Frontal cortex (tissue), 4 donors: ENCODE measurements around the gene IRAK2. TPM values are rescaled to one million over a fixed set of nuclear protein-coding genes. Genes with fewer than 3 reads are reported as not detected.
A peak's percentile ranks its signal among the peaks of the same experiment; 100 is the strongest.

ENCODE experiments used
- DNase-seq, 2 donors: peaks; one replicate each; pipeline ENCODE4 v3.0.0; 2012; ENCODE audit warnings: low spot score in 2 of 2
- FAIRE-seq: peaks from 2 replicates; lab custom pipeline; 2012; peaks lifted over from hg19 to GRCh38; lab: Jason Lieb, UNC
- total RNA-seq: library from RNA; depleted of rRNA; stranded (reverse); fragments of >200 nt; gene quantifications from one replicate; pipeline ENCODE4 v1.2.3, GENCODE V29; 2014
- donor health status: control.
- donor health status: control.
- donor health status: control.

IRAK2 gene
- total RNA-seq, 1 donor from 2014 or later: 3.3 TPM

- no peak for DNase-seq
- FAIRE-seq: no peak
Measured at GRCh38 chr3:10277115-10277625, 112.5 kb downstream of the IRAK2 start.

- no peak for FAIRE-seq
- no peak for DNase-seq
Measured at GRCh38 chr3:10278501-10278900, 113.8 kb downstream of the IRAK2 start.

- DNase-seq (no peak), FAIRE-seq (no peak)
Measured at GRCh38 chr3:10279384-10280176, 114.9 kb downstream of the IRAK2 start.

- FAIRE-seq (no peak), DNase-seq (no peak)
Measured at GRCh38 chr3:10280177-10280529, 115.4 kb downstream of the IRAK2 start.

GRCh38 chr3:10280571-10280970 is 115.9 kb downstream of the IRAK2 start:
- no peak for DNase-seq
- FAIRE-seq: no peak

- DNase-seq (no peak), FAIRE-seq (no peak)
Measured at GRCh38 chr3:10281951-10282350, 117.2 kb downstream of the IRAK2 start.

GRCh38 chr3:10283638-10284037 is 118.9 kb downstream of the IRAK2 start:
- no peak for DNase-seq
- FAIRE-seq: no peak

- DNase-seq: no peak
Measured at GRCh38 chr3:10284496-10284895, 119.8 kb downstream of the IRAK2 start.

GRCh38 chr3:10285272-10286132 is 120.8 kb downstream of the IRAK2 start:
- DNase-seq: no peak

More at GRCh38 chr3:10284496-10284895, 119.8 kb downstream of the IRAK2 start:
- FAIRE-seq: no peak

GRCh38 chr3:10286133-10286524 is 121.4 kb downstream of the IRAK2 start:
- DNase-seq (no peak), FAIRE-seq (no peak)

More at GRCh38 chr3:10285272-10286132, 120.8 kb downstream of the IRAK2 start:
- FAIRE-seq: no peak

- peak in 1 of 2 donors; percentile 57 for DNase-seq
- no peak for FAIRE-seq
Measured at GRCh38 chr3:10286596-10287295, 122.0 kb downstream of the IRAK2 start.

- DNase-seq (no peak), FAIRE-seq (no peak)
Measured at GRCh38 chr3:10287936-10288574, 123.3 kb downstream of the IRAK2 start.

GRCh38 chr3:10288575-10288960 is 123.8 kb downstream of the IRAK2 start:
- no peak for FAIRE-seq
- DNase-seq: no peak

GRCh38 chr3:10289077-10289476 is 124.4 kb downstream of the IRAK2 start:
- DNase-seq (no peak), FAIRE-seq (no peak)

- DNase-seq: no peak
Measured at GRCh38 chr3:10289787-10290355, 125.2 kb downstream of the IRAK2 start.

GRCh38 chr3:10290481-10291176 is 125.9 kb downstream of the IRAK2 start:
- FAIRE-seq: no peak

More at GRCh38 chr3:10289787-10290355, 125.2 kb downstream of the IRAK2 start:
- no peak for FAIRE-seq

GRCh38 chr3:10291641-10292040 is 126.9 kb downstream of the IRAK2 start:
- DNase-seq (no peak), FAIRE-seq (no peak)

More at GRCh38 chr3:10290481-10291176, 125.9 kb downstream of the IRAK2 start:
- DNase-seq: no peak

- FAIRE-seq (no peak), DNase-seq (no peak)
Measured at GRCh38 chr3:10292505-10293419, 128.0 kb downstream of the IRAK2 start, which contains the start of gene GHRL. GHRL (minus strand) TSS chr3:10292947; CDS start chr3:10290180, 2,767 bp downstream.
